Panc1 (cell line): ENCODE data around the gene B4GALNT1. TPM values are rescaled to one million over a fixed set of nuclear protein-coding genes. Genes with fewer than 3 reads are reported as not detected.

Source experiments
- ATAC-seq: fragments of 200-7000 bp; cut with Tn5 transposase; 2 replicates; pipeline ENCODE4 v1.9.1; 2020; ENCODE audit warnings: mild to moderate bottlenecking, moderate library complexity
- BruUV-seq: library from RNA; stranded (reverse); fragments of 400-500 nt; replicated peaks from 2 replicates; lab custom pipeline; 2021; lab: Mats Ljungman, UMichigan
- CTCF ChIA-PET: fragments of 300-600 bp; sonication (Branson Sonifier 250); formaldehyde crosslinking; loops from one replicate; lab custom pipeline; 2022; ENCODE audit warnings: antibody characterized with exemption; lab: Charles Lee
- POLR2A ChIA-PET: fragments of 300-600 bp; sonication (Branson Sonifier 250); formaldehyde crosslinking; loops from one replicate; lab custom pipeline; 2022; ENCODE audit warnings: antibody characterized with exemption; lab: Charles Lee
- DNase-seq: peaks from one replicate; pipeline ENCODE4 v3.0.0-alpha.2; 2010; ENCODE audit warnings: low read depth, low spot score
- H3K27ac ChIP-seq: 2 replicates; pipeline ENCODE4 v1.5.1; 2011; ENCODE audit warnings: mild to moderate bottlenecking, low read length, inconsistent platforms
- H3K27me3 ChIP-seq: fragments of 200-500 bp; sonication (Bioruptor generic); 2 replicates; pipeline ENCODE4 v1.6.0; 2014; ENCODE audit warnings: low read length, inconsistent platforms; ENCODE audit not compliant: control insufficient read depth, insufficient read depth
- H3K36me3 ChIP-seq: fragments of 200-500 bp; sonication (Bioruptor generic); 2 replicates; pipeline ENCODE4 v1.5.1; 2014; ENCODE audit warnings: inconsistent platforms, mild to moderate bottlenecking, low read length, moderate library complexity; ENCODE audit not compliant: control insufficient read depth, insufficient read depth
- H3K4me1 ChIP-seq: 2 replicates; pipeline ENCODE4 v1.5.1; 2011; ENCODE audit warnings: inconsistent platforms, mild to moderate bottlenecking, low read length, moderate library complexity; ENCODE audit not compliant: control insufficient read depth, insufficient read depth
- H3K4me3 ChIP-seq, 2 experiments: 2 replicates each; pipeline ENCODE4 v1.5.1; 2011 to 2012; ENCODE audit warnings: low read depth in 2 of 2, low read length in 2 of 2, mild to moderate bottlenecking in 2 of 2, inconsistent platforms in 1 of 2, moderate library complexity in 1 of 2
- H3K9me3 ChIP-seq: fragments of 200-500 bp; sonication (Bioruptor generic); 2 replicates; pipeline ENCODE4 v1.5.1; 2014; ENCODE audit warnings: low read depth, mild to moderate bottlenecking, inconsistent platforms, low read length, moderate library complexity; ENCODE audit not compliant: control insufficient read depth, insufficient read depth
- POLR2AphosphoS5 ChIP-seq: IDR thresholded peaks from 2 replicates; pipeline ENCODE4 v1.6.1; 2012; ENCODE audit warnings: mild to moderate bottlenecking, low read depth, low read length, moderate library complexity
- SIN3A ChIP-seq: IDR thresholded peaks from 2 replicates; pipeline ENCODE4 v1.6.1; 2012; ENCODE audit warnings: low read depth, mild to moderate bottlenecking, low read length, moderate library complexity, borderline replicate concordance; ENCODE audit not compliant: insufficient read depth
- in situ Hi-C: cut with HindIII; loops from 2 replicates; pipeline ENCODE4 v1.10.0; 2016; ENCODE audit warnings: low sequenced_read_pairs, low pct_unique_long_range_greater_than_20kb
- intact Hi-C: fragments of 100-400 bp; cut with micrococcal nuclease; formaldehyde crosslinking; loops from one replicate; pipeline ENCODE4 v1.10.0; 2022; ENCODE audit not compliant: unreplicated experiment
- total RNA-seq: library from RNA; stranded (reverse); gene quantifications from one replicate; pipeline ENCODE4 v1.2.1, GENCODE V29; 2021; ENCODE audit not compliant: unreplicated experiment
- TF ChIP-seq, protein P1 (sequence below), 2 experiments: IDR thresholded peaks; 2 replicates each; pipeline ENCODE4 v1.6.1; 2011 to 2012; ENCODE audit warnings: low read depth in 2 of 2, control low read depth in 1 of 2, low read length in 1 of 2, mild to moderate bottlenecking in 1 of 2, moderate library complexity in 1 of 2; ENCODE audit not compliant: insufficient read depth in 1 of 2
- TF ChIP-seq, protein P2 (sequence below): fragments of 450-650 bp; IDR thresholded peaks from 2 replicates; pipeline ENCODE4 v1.5.1; 2017; ENCODE audit warnings: mild to moderate bottlenecking

The B4GALNT1 gene
- total RNA-seq, 1 experiment from 2014 or later, result 48.6 TPM

DNA sequence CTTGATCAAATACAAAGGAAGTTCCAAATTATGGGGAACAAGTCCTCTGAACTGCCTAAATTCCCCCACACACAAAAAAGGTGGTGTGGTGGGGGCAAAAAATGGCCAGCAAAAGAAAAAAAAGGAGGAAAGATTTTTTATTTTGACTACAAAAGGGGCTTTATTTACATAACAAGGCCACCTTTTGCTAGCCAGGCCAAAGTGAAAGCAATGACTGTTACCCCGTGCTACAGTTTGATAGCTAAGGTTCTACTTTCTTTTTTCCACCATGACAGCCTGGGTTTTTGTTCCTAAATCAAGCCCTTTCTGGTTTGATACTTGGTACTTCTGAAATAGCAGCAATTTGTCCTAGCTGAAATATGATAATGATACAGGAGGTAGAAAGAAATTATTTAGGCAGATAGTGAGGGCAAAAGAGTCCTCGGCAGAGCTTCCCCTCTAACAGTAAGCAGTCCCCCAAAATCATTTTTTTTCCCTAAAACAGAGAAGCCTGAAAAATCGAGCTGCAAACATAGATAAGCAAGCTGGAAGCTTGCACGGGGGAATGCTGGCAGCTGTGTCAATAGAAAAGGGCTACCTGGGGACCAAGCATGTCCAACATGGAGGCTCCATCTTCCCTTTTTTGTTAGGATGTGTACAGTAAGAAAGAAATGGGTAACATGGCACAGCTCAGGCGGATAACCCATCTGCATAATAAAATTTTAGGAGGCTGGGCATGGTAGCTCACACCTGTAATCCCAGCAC is 8.9 kb upstream of the B4GALNT1 start:
- DNase-seq (no peak), ATAC-seq (no peak)
- ChIA-PET POLR2A (no interaction called here), CTCF (no interaction called here)
- no peaks in the 10 kb centered on the region for H3K36me3 ChIP-seq
- no peak for TF ChIP-seq POLR2AphosphoS5
- TF ChIP-seq SIN3A, result no peak
- no peak overlapping the region for H3K27ac ChIP-seq
- no peaks in the 10 kb centered on the region for H3K4me1 ChIP-seq
- intact Hi-C loops, result no loop called here
- no peaks in the 10 kb centered on the region; the same call in 1 of the 2 replicates for H3K27me3 ChIP-seq
- H3K9me3 ChIP-seq, result 0 out of 2 replicates have a peak, but pooled peaks cover 6% of the 10 kb centered on the region
- H3K4me3 ChIP-seq, result no peak overlapping the region
- in situ Hi-C loops, result no loop called here
- no TSS peak for BruUV-seq

DNA sequence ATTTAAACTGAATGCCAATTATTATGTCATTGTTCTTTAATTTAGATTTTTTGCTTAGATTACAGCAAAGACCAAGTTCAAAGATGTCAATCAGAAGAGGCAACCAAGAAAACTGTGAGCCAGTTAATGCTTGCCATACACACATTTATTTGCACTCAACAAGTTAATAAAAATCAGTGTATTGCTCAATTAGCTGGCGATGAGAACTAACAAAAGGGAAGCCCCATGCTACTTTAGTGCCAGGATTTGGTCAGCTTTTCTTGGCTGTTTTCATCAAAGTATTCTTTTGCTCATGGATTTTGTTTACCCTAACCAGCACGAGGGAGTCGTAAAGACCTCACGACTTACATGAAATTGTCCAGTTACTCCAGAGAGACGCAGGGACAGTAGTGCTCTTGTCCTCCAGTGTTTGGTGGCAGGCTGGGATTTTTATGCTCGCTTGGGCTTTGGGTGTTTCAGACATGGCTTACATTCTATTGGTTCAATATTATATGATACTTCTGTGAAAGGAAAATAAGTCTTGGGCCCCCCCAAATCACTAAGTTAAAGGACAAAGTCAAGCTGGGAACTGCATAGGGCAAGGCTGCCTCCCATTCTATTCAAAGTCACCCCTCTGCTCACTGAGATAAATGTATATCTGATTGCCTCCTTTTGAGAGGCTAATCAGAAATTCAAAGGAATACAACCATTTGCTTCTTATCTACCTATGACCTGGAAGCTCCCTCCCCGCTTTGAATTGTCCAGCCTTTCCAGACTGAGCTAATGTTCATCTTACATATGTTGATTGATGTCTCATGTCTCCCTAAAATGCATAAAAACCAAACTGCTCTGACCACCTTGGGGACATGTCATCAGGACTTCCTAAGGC is 7.4 kb upstream of the B4GALNT1 start:
- POLR2A ChIA-PET, result no interaction called here
- DNase-seq, result no peak
- in situ Hi-C loops (no loop called here), intact Hi-C loops (no loop called here)
- no peaks in the 10 kb centered on the region for H3K4me1 ChIP-seq
- no peak overlapping the region for H3K4me3 ChIP-seq
- no peaks in the 10 kb centered on the region; the same call in 1 of the 2 replicates for H3K27me3 ChIP-seq
- no peak for ATAC-seq
- H3K27ac ChIP-seq, result no peak overlapping the region
- CTCF ChIA-PET, result interaction anchor here (0.6 kb wide), 1 partner anchor 60 kb away, joined by 3 read pairs; no protein-coding TSS in a partner anchor
- no TSS peak for BruUV-seq
- TF ChIP-seq SIN3A (no peak), POLR2AphosphoS5 (no peak)
- TF ChIP-seq, protein P1, sequence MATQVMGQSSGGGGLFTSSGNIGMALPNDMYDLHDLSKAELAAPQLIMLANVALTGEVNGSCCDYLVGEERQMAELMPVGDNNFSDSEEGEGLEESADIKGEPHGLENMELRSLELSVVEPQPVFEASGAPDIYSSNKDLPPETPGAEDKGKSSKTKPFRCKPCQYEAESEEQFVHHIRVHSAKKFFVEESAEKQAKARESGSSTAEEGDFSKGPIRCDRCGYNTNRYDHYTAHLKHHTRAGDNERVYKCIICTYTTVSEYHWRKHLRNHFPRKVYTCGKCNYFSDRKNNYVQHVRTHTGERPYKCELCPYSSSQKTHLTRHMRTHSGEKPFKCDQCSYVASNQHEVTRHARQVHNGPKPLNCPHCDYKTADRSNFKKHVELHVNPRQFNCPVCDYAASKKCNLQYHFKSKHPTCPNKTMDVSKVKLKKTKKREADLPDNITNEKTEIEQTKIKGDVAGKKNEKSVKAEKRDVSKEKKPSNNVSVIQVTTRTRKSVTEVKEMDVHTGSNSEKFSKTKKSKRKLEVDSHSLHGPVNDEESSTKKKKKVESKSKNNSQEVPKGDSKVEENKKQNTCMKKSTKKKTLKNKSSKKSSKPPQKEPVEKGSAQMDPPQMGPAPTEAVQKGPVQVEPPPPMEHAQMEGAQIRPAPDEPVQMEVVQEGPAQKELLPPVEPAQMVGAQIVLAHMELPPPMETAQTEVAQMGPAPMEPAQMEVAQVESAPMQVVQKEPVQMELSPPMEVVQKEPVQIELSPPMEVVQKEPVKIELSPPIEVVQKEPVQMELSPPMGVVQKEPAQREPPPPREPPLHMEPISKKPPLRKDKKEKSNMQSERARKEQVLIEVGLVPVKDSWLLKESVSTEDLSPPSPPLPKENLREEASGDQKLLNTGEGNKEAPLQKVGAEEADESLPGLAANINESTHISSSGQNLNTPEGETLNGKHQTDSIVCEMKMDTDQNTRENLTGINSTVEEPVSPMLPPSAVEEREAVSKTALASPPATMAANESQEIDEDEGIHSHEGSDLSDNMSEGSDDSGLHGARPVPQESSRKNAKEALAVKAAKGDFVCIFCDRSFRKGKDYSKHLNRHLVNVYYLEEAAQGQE (IDR thresholded peaks at IDR 0.05; ENCODE audit: insufficient read depth in 1 of 2, low read depth in 2 of 2, low read length in 1 of 2), result no peak
- TF ChIP-seq, protein P2, sequence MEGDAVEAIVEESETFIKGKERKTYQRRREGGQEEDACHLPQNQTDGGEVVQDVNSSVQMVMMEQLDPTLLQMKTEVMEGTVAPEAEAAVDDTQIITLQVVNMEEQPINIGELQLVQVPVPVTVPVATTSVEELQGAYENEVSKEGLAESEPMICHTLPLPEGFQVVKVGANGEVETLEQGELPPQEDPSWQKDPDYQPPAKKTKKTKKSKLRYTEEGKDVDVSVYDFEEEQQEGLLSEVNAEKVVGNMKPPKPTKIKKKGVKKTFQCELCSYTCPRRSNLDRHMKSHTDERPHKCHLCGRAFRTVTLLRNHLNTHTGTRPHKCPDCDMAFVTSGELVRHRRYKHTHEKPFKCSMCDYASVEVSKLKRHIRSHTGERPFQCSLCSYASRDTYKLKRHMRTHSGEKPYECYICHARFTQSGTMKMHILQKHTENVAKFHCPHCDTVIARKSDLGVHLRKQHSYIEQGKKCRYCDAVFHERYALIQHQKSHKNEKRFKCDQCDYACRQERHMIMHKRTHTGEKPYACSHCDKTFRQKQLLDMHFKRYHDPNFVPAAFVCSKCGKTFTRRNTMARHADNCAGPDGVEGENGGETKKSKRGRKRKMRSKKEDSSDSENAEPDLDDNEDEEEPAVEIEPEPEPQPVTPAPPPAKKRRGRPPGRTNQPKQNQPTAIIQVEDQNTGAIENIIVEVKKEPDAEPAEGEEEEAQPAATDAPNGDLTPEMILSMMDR, result no peak
- H3K36me3 ChIP-seq, result no peaks in the 10 kb centered on the region
- 0 out of 2 replicates have a peak, but pooled peaks cover 2% of the 10 kb centered on the region for H3K9me3 ChIP-seq
